EH (cell line): ENCODE results near the gene ZNF277.
A peak's percentile ranks its signal among the peaks of the same experiment; 100 is the strongest.

Source experiments
- DNase-seq: peaks from one replicate; pipeline ENCODE4 v3.0.0-alpha.2; 2015; ENCODE audit warnings: low read depth

The ZNF277 gene, protein sequence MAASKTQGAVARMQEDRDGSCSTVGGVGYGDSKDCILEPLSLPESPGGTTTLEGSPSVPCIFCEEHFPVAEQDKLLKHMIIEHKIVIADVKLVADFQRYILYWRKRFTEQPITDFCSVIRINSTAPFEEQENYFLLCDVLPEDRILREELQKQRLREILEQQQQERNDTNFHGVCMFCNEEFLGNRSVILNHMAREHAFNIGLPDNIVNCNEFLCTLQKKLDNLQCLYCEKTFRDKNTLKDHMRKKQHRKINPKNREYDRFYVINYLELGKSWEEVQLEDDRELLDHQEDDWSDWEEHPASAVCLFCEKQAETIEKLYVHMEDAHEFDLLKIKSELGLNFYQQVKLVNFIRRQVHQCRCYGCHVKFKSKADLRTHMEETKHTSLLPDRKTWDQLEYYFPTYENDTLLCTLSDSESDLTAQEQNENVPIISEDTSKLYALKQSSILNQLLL

DNA sequence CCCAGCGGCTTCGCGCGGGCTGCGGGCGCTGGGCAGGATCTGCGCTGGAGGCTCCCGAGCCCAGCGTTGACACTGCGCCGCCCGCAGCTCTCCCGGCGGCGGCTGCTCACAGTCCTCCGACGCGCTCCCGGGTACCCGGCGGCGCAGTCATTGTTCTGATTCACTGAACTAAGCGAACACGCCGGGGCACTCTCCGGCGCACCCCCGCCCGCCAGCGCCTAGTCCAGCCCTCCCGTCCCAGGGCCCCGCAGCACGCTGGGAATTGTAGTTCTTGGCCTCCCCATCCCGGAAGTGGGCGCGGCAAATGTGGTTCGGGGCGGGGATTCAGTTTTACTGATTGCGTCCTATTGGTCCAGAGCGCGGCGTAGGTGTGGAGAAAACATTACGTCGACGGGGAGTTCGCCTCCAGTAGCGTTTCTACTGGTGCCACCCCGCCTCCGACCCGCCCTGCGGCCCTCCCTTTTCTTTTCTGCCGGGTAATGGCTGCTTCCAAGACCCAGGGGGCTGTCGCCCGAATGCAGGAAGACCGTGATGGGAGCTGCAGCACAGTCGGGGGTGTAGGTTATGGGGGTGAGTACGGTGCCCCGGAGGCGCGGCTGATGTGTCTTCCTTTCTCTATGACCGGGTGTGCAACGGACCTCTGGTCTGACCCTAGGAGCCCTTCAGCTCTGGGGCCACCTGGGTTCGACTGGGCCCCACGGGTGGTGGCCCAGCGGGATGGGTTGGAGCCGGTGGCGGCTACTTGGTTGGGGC lies at the start of gene ZNF277, which contains the start of gene DOCK4:
Gene ZNF277 (plus strand): TSS at position 458 of the 753 bp plus-strand sequence. CDS start 22 bp downstream, at position 480.
Gene DOCK4 (minus strand): TSS at position 162 of the 753 bp plus-strand sequence. CDS start 261 bp downstream, outside the sequence.
- DNase-seq = peak; percentile 99

DNA sequence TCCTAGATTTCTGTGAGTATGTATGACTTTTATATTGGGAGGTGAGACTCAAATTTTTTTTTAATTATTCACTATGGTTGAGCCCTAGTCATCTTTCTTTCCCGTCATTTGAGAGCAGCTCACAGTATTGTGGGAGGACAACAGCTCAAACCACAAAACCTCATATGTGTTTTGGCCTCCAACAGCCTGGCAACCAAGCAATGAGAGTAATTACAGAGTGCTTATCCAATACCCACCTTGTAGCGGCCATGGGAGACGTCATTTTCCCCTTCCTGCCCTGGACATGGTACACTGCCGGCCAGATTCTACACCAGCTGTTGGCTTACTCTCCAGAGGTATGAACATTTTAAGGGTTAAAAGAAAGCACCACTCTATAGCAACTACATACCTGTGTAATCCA lies 49.4 kb upstream of the ZNF277 start:
- peak; percentile 9 for DNase-seq

DNA sequence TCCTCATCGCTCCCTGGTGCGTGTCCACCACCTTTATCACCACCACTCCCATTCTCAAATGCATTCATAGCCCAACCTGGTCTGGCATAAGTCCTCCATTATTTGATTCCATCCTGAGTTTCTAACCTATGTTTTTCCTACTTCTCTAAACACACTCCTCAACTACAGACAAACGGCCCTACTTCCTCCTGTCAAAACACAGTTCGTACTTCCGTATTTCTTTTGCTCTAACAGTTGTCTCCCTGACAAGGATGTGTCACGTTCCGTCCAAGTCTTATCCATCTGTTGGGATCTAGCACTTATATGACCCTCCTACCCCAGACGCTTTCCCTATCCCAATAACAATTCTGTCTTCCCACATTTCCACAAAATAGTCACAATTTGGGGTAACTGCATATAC lies 47.1 kb upstream of the ZNF277 start:
- DNase-seq = no peak

DNA sequence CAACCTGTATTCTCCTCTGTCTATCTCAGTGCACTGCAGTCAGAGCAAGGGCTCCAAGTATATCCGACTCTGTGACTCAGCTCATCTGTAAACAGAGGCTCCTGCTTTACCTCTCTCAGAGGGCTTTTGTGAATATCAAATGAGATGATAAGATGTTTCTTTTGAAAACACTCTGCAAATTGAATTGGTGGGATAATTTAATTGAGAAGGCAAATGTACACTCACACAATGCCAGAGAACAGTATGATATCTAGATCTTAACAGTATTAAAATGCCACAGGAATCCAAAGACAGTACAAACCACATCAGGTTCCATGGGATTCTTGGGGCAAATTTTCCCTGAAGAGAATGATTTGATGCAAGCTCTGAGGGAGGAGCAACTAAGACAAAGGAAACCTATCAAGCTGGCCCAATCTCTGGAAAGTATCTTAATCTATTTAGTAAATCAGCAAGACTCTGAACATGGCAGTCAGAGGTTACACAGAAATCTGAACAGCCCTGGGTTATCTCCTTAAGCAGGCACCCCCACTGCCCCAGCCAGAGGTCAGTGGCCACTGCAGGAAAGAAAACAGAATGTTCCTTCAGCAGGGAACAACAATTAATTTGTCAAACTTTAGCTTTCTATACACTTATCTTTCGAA lies 46.2 kb upstream of the ZNF277 start:
- no peak for DNase-seq

GRCh38 chr7:112160771-112161150 lies 45.7 kb upstream of the ZNF277 start:
- no peak for DNase-seq

DNA sequence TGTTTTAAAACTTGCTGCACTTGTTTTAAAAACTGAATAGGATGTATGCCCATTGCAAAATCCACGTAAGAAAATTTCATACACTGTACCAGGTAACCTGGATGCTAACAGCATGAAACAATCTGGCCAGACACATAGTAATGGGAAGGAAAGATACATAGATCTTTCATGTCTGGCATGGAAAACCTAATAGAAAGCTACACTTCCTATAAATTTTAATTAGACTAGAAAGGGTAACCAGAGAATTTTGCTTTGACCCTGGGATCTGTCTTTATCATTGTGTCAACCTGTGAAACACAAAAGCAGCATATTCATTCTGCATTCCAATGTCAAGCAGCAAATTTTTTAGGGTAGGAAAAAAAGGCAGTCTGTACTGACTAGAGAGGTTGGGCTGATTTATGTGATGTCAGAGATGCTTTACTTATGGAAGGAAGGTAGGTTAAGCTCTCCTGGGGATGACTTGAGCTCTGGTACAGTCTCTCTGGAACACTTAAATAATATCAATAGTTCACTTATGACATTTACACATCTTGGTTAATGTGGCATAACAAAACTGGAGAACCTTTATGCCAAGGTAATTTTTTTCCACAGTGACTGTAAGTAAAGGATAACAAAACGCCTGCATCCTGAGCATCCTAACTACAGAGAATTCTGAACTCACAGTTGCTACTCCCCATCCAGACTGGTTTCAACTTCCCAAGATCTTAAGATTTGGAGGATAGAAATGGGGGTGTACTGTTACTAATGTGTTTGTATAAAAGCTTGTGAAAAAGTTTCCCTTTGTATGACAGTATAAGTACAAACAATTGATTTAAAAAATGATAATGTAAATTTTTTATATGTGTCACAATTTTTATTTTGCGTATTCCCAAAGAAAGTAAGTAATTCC lies 45.0 kb upstream of the ZNF277 start:
- no peak for DNase-seq

- peak; percentile 37 for DNase-seq
These were observed 44.2 kb upstream of the ZNF277 start for GRCh38 chr7:112162142-112162766.

GRCh38 chr7:112162784-112163506 lies 43.5 kb upstream of the ZNF277 start:
- no peak for DNase-seq

DNA sequence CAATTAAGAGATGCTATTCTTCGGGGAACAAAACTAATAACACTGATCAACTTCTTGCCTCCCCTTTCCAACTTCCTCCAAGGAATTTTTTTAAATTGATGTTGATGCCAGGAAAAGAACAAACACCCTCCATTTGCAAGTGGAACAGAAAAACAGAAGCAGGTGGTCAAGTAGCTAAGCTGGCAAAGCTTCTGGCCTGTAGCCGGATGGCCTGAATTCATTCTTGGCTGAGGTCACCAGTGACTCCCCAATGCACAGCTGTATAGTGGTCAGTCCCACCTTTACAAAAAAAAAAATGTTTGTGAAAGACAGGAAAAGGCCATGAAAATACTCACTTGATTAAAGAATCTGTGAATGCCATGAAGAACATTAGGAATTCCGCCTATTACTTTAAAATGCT lies 39.3 kb upstream of the ZNF277 start:
- DNase-seq = no peak

GRCh38 chr7:112168915-112169314 lies 37.6 kb upstream of the ZNF277 start:
- DNase-seq = no peak

GRCh38 chr7:112171673-112172072 lies 34.8 kb upstream of the ZNF277 start:
- no peak for DNase-seq

DNA sequence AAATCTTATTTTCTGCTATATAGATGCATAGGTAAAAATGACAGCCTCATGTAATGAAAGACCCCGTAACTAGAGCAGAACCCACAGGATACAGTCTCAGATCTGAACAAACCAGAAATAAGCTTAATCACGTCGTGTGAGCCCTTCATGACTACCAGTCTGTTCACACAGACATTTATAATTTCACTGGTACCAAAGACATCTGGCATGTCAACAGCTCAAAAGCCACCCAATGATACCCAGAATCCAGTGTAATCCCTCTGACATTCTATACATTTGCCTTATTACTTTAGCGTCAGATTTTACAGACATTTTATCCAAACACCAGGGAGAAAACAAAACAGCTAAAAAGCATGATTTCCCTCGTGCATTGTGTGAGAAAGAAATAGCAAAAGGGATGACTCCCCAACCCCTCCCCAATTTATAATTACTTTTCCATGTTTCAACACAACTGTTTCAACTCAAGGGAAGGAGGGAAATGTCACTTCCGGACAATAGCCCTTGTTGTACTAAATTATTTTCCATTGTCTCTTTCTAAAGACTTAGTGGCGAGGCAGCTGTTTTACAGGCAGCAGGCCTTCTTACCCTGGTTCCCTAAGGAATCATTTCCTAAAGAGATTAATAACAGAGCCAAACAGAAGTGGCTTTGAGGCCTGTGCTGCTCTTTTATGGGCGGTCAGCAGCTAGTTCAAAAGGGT lies 33.5 kb upstream of the ZNF277 start:
- DNase-seq = no peak

GRCh38 chr7:112173568-112173905 lies 33.0 kb upstream of the ZNF277 start:
- no peak for DNase-seq

DNA sequence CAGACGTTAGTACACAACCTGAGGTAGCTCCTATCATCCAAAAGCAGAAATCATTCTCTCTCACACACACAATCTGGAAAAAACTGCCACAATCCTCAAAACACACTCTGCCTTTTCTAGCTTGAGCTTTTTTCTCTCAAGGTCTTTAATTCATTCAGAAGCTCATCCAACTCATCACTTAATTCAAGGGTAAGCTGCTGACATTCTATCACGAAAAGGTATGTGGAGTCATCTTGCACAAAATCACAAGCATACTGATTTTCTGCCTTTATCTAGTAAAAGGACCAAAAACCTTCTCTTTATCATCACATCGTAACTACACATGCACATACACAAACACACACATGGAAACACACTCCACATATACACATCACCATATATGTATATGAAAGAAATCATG lies 32.3 kb upstream of the ZNF277 start:
- DNase-seq = no peak

GRCh38 chr7:112176241-112176640 lies 30.3 kb upstream of the ZNF277 start:
- DNase-seq = no peak

- no peak for DNase-seq
These were observed 29.6 kb upstream of the ZNF277 start for GRCh38 chr7:112176693-112177415.

DNA sequence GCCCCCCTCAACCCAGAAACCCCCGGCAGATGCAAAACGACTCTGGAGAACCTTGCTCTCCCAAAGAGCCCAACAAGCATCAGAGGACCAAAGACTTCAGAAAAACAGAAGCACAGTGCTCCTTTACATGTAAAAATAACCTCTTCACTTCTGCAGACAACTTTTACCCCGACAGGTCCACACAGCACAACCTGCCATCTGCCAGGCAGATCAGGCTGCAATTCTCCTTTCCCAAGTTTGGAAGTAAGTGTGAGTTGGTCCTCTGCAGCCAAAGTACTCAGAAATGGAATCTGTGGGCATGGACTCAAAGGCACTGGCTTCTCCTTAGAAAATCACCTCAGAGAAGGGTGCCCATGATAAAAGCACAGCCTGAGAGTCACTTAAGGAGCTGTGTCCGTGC lies 26.3 kb upstream of the ZNF277 start:
- no peak for DNase-seq

GRCh38 chr7:112182749-112183148 lies 23.7 kb upstream of the ZNF277 start:
- no peak for DNase-seq

GRCh38 chr7:112183266-112183665 lies 23.2 kb upstream of the ZNF277 start:
- no peak for DNase-seq
